Activated CD8-positive, alpha-beta memory T cell treated with anti-CD3 and anti-CD28 coated beads, Interleukin-2, amount 10 ng/mL, durations not matched to agents 7 days and 5 days (primary cell): Measurements from ENCODE around the gene SYCE3. TPM values are rescaled to one million over a fixed set of nuclear protein-coding genes. Genes with fewer than 3 reads are reported as not detected.

Experiments
- ATAC-seq: fragments of 150-1000 bp; cut with Tn5 transposase; one replicate; pipeline ENCODE4 v1.10.0; 2021; ENCODE audit warnings: moderate library complexity
- CTCF ChIA-PET: fragments of 350-600 bp; sonication (Branson Sonifier 250); formaldehyde crosslinking; loops from one replicate; lab custom pipeline; 2021; ENCODE audit warnings: antibody characterized with exemption; lab: Charles Lee
- DNase-seq: peaks from one replicate; pipeline ENCODE4 v3.0.0-alpha.2; 2020
- H3K27ac Mint-ChIP-seq: one replicate; pipeline ENCODE4 v1.8.0; 2021; ENCODE audit warnings: mild to moderate bottlenecking, mixed read lengths
- H3K27me3 Mint-ChIP-seq: one replicate; pipeline ENCODE4 v1.8.0; 2021; ENCODE audit warnings: mixed read lengths
- H3K36me3 Mint-ChIP-seq: one replicate; pipeline ENCODE4 v1.8.0; 2021; ENCODE audit warnings: mild to moderate bottlenecking, mixed read lengths
- H3K4me1 Mint-ChIP-seq: one replicate; pipeline ENCODE4 v1.8.0; 2021; ENCODE audit warnings: mixed read lengths
- H3K4me3 Mint-ChIP-seq: one replicate; pipeline ENCODE4 v1.8.0; 2021; ENCODE audit warnings: mild to moderate bottlenecking, moderate library complexity, mixed read lengths
- H3K9me3 Mint-ChIP-seq: one replicate; pipeline ENCODE4 v1.8.0; 2022; ENCODE audit warnings: low read depth, mixed read lengths
- total RNA-seq, 2 experiments: library from RNA; stranded (reverse); gene quantifications; one replicate each; pipeline ENCODE4 v1.2.3, GENCODE V29; 2021

Gene SYCE3
- total RNA-seq, 2 experiments from 2014 or later: 0.76 to 0.96 TPM

DNA sequence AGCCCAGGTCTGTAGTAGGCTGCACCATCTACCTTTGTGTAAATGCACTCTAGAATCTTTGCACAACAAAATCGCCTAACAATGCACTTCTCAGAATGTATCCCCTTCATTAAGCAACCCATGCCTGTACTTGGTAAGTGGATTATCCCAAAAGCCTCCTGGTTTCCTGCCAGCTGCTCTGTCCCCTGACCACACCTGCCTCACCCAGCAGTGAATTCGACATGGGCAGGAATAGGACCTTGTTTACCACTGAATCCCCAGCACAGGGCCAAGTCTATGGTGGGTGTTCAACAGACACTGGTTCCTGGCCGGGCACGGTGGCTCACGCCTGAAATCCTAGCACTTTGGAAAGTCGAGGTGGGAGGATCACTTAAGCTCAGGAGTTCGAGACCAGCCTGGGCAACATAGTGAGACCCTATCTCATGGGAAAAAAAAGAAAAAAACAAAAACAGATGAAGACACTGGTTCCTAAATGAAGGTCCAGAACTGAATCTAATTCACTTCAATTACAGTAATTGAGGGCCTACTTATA, 5.1 kb upstream of the SYCE3 start:
- Mint-ChIP-seq H3K27me3 (peaks cover 7% of the 10 kb centered on the region), H3K4me1 (peaks cover 10% of the 10 kb centered on the region), H3K9me3 (no peaks in the 10 kb centered on the region), H3K36me3 (peaks cover 21% of the 10 kb centered on the region), H3K4me3 (no peak overlapping the region), H3K27ac (no peak overlapping the region)
- DNase-seq (no peak), ATAC-seq (no peak)
- CTCF ChIA-PET: interaction anchor here (6.2 kb wide), 1 partner anchor 41 kb away, joined by 69 read pairs; the partner anchor contains the start of genes SCO2 and TYMP

DNA sequence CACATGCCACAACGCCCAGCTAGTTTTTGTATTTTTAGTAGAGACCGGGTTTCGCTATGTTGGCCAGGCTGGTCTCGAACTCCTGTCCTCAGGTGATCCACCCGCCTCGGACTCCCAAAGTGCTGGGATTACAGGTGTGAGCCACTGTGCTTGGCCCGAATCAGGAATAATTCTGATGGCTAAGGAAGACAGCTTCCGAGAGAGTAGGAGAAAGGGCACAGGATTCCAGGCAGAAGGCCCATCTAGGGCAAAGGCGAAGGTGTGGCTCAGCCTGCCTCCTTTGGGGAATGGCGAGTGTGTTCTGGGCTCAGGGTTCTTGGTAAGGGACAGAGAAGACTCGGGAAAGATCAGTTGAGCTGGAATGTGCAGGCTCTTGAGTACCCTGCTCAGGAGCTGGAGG, 1.6 kb upstream of the SYCE3 start:
- DNase-seq (no peak), ATAC-seq (no peak)
- CTCF ChIA-PET: interaction anchor here (1.1 to 6.2 kb wide), 8 partner anchors 14 to 94 kb away, joined by 3 to 75 read pairs (median 9); partner anchors contain the start of genes KLHDC7B, LMF2, NCAPH2 and SCO2
- Mint-ChIP-seq H3K27me3 (peaks cover 9% of the 10 kb centered on the region), H3K4me3 (no peak overlapping the region), H3K36me3 (peaks cover 11% of the 10 kb centered on the region), H3K4me1 (peaks cover 20% of the 10 kb centered on the region), H3K9me3 (no peaks in the 10 kb centered on the region), H3K27ac (no peak overlapping the region)

DNA sequence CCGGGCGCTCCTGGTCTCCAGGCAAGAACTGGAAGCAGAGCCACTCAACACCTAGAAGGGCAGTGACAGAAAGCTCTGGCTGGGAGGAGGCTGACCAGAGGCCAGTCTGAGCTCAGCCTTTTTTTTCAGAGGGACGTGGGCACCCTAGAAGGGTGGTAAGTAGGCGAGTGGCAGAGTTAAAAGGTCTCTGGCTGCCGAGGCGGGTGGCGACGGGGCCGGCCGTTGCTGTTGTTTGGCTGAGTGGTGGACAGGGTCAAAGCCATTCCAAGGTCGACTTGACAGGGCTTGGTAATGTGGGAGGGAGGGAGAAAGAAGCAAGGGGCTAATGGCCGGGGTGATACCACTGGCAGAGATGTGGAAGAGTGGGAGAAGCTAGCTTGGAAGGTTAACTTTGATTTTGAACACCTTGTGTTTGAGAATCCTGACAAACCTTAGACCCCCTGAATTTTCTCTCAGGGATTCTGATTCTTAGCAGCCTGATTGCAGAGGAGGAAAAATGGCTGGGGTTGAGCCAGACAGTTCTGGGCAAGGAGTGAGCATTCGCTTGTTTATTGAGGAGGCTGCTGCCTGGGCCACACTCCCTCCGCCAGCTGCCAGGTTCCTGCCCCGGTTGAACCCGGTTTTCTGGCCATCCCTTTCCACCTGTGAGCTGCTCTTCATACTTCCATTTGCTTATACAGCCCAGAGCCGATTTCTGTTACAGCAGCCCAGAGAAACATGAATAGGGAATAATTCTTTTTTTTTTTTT, 868 bp upstream of the SYCE3 start:
- Mint-ChIP-seq H3K4me3 (peak overlapping the region; percentile 84), H3K27me3 (peaks cover 10% of the 10 kb centered on the region), H3K9me3 (no peaks in the 10 kb centered on the region), H3K36me3 (peaks cover 6% of the 10 kb centered on the region), H3K4me1 (peaks cover 20% of the 10 kb centered on the region), H3K27ac (no peak overlapping the region)
- DNase-seq (no peak), ATAC-seq (no peak)
- CTCF ChIA-PET: interaction anchor here (0.6 to 6.2 kb wide), 30 partner anchors 9 to 428 kb away, joined by 3 to 75 read pairs (median 5); partner anchors contain the start of genes CHKB, CPT1B, HDAC10 and KLHDC7B

DNA sequence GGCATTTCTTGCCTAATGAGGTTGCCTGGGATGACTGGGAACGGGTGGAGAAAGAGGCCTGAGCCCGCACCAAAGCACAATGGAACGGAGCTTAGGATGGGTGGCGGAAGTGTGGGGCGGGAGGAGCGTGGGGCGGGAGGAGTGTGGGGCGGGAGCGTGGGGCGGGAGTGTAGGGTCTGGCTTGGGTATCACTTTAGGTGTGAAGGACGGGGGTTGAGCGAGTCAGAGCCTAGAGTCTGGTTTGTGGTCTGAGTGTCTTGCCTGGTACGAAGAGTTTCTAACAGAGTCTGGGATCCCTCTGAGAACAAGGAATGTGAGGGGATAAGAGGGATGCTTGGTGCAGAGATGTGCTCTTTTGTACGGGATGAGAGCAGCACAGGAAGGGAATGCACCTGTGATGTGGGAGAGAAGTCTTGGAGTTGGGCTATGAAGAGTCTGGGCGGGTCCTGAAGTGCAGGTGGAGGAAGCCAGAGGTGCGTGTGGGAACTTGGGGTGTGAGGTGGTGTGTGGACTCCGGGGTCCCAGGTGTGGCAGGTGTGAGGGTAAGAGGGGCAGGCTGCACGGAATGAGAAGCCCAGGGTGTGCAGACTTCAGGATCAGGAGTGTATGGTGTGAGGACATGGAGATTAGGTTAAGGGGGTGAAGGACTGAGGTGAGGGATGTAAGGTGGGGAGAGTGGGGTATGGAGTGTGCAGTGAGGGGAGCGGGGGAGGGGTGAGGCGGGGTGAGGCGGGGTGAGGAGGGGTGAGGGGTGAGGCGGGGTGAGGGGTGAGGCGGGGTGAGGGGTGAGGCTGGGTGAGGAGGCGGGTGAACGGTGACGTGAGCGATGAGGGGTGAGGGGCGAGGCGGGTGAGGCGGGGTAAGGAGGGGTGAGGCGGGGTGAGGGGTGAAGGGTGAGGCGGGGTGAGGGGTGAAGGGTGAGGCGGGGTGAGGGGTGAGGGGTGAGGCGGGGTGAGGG, 1.0 kb downstream of the SYCE3 start:
- Mint-ChIP-seq H3K27me3 (peaks cover 10% of the 10 kb centered on the region), H3K9me3 (no peaks in the 10 kb centered on the region), H3K36me3 (no peaks in the 10 kb centered on the region), H3K4me1 (peaks cover 20% of the 10 kb centered on the region), H3K4me3 (peak overlapping the region; percentile 37), H3K27ac (peak overlapping the region; percentile 51)
- no peak for DNase-seq
- no peak for ATAC-seq
- CTCF ChIA-PET: interaction anchor here (1.2 to 2.6 kb wide), 2 partner anchors 13 to 21 kb away, joined by 3 to 12 read pairs; no protein-coding TSS in a partner anchor

DNA sequence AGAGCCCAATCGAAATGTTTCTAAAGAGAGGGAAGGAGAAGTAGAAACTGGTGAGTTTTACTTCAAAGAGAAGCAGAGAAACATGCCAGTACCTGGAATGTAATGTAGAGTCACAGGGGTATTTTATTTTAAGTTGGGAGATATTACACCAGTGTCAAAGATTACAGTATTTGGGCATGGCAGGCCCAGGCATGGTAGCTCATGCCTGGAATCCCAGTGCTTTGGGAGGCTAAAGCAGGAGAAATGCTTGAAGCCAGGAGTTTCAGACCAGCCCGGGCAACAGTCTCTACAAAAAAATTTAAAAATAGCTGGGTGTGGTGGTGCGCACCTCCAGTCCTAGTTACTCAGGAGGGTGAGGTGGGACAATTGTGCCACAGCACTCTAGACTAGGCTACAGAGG, 2.7 kb downstream of the SYCE3 start:
- no peaks in the 10 kb centered on the region for H3K9me3 Mint-ChIP-seq

DNA sequence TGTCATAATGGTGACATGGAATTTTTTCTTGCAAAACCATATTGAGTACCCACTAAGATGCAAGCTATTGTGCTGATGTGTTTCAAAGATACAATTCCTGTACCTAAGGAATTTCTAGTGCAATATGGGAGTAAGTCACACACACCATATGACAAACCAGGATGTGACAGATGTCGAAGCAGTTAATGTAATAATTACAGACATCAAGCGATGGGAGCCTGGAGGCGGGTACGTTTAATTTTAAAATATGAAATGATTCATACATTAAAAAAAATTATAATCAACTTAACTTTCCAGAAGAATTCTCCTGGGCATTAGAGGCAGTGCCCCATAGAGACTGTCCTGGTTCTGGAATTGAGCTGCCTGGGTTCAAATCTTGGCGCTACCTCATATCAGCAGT, 6.0 kb downstream of the SYCE3 start:
- Mint-ChIP-seq H3K4me3 (no peak overlapping the region), H3K27me3 (peaks cover 6% of the 10 kb centered on the region), H3K27ac (no peak overlapping the region), H3K9me3 (no peaks in the 10 kb centered on the region), H3K4me1 (peaks cover 8% of the 10 kb centered on the region), H3K36me3 (no peaks in the 10 kb centered on the region)
- DNase-seq: no peak
- ATAC-seq: no peak
- CTCF ChIA-PET: interaction anchor here (0.8 to 3.0 kb wide), 3 partner anchors 9 to 31 kb away, joined by 4 to 10 read pairs (median 7); partner anchors contain the start of gene SCO2

More for the DNA sequence above, 2.7 kb downstream of the SYCE3 start:
- no peak for ATAC-seq
- no peaks in the 10 kb centered on the region for H3K36me3 Mint-ChIP-seq
- H3K4me1 Mint-ChIP-seq: peaks cover 20% of the 10 kb centered on the region
- DNase-seq: no peak
- CTCF ChIA-PET: interaction anchor here (0.7 to 2.6 kb wide), 6 partner anchors 12 to 34 kb away, joined by 3 to 12 read pairs (median 3); partner anchors contain the start of genes KLHDC7B and SCO2
- no peak overlapping the region for H3K27ac Mint-ChIP-seq
- peaks cover 13% of the 10 kb centered on the region for H3K27me3 Mint-ChIP-seq
- H3K4me3 Mint-ChIP-seq: no peak overlapping the region

DNA sequence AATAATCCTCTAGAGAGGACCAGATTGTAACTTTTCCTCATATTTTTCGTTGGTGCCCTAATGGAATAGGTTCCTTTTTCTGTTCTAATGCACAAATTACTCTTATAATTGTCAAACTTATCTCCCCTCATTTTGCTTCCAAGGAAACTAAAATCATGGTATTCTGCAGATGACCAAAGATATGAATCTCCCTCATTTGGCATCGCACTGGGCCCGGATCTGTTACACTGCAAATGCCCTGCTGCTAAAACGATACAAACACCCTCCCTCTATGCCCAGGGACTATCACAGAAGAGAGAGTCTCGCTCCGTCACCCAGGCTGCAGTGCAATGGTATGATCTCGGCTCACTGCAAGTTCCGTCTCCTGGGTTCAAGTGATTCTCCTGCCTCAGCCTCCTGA, 9.4 kb downstream of the SYCE3 start:
- DNase-seq (no peak), ATAC-seq (no peak)
- CTCF ChIA-PET: interaction anchor here (8.5 kb wide), 1 partner anchor 10 kb away, joined by 75 read pairs; the partner anchor contains the start of gene SYCE3
- Mint-ChIP-seq H3K4me1 (peaks cover 17% of the 10 kb centered on the region), H3K27me3 (peaks cover 4% of the 10 kb centered on the region), H3K27ac (no peak overlapping the region), H3K9me3 (no peaks in the 10 kb centered on the region), H3K36me3 (no peaks in the 10 kb centered on the region), H3K4me3 (no peak overlapping the region)

DNA sequence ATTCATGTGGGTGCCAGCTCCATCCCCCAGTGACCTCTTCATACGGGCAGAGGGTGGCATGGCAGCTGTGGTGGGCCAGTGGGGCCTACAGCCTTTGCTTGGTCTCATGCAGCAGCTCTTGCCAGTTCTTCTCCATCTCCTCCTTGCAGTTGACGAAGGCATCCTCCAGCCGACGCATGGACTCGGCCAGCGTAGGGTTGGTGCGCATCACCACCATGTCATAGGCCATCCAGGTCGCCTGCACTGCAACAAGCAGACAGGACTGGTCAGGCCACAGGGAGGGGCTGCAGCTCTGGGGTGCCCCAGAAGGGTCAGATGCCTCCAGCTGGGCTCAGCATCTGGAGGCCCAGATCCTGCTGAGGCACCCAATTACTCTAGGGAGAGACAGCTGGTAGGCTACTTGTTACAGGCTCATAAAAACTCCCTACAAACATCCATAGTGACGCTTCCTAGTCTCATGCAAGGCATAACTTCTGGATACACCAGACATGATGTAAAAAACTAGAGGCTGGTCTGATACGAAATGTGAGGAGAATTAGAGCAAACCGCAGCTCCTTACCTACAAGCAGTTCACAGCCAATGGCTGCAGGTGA, 11.5 kb downstream of the SYCE3 start:
- no peak for DNase-seq
- ATAC-seq: no peak
- peaks cover 4% of the 10 kb centered on the region for H3K27me3 Mint-ChIP-seq
- CTCF ChIA-PET: interaction anchor here (0.8 to 8.5 kb wide), 3 partner anchors 13 to 69 kb away, joined by 3 to 75 read pairs (median 55); partner anchors contain the start of genes SCO2 and SYCE3
- H3K4me3 Mint-ChIP-seq: no peak overlapping the region
- no peak overlapping the region for H3K27ac Mint-ChIP-seq
- H3K9me3 Mint-ChIP-seq: no peaks in the 10 kb centered on the region
- H3K36me3 Mint-ChIP-seq: no peaks in the 10 kb centered on the region
- peaks cover 23% of the 10 kb centered on the region for H3K4me1 Mint-ChIP-seq

DNA sequence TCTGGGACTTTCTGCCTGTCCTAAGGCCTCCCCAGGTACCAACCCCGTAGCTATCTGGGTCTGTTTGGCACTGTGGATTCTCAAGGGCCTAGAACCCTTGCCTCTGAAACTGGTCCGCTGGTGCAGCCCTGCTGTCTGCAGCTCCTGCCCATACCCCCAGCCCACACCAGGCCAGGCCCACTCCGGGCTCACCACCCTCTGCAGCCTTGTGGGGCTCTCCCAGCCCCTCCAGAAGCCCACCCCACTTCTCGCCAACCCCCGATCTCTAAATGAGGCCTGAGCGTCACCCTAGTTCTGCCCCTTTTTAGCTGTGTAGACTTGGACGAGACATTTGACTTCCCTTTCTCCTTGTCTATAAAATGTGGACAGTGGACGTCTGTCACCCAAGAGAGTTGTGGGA, 12.3 kb downstream of the SYCE3 start:
- DNase-seq (no peak), ATAC-seq (no peak)
- no peaks in the 10 kb centered on the region for H3K36me3 Mint-ChIP-seq
- peak overlapping the region; percentile 16 for H3K4me3 Mint-ChIP-seq
- peak overlapping the region; percentile 45 for H3K27ac Mint-ChIP-seq
- peaks cover 2% of the 10 kb centered on the region for H3K27me3 Mint-ChIP-seq
- H3K9me3 Mint-ChIP-seq: no peaks in the 10 kb centered on the region
- peaks cover 31% of the 10 kb centered on the region for H3K4me1 Mint-ChIP-seq
- CTCF ChIA-PET: interaction anchor here (0.8 to 8.5 kb wide), 4 partner anchors 13 to 70 kb away, joined by 3 to 75 read pairs (median 29); partner anchors contain the start of genes SCO2 and SYCE3

DNA sequence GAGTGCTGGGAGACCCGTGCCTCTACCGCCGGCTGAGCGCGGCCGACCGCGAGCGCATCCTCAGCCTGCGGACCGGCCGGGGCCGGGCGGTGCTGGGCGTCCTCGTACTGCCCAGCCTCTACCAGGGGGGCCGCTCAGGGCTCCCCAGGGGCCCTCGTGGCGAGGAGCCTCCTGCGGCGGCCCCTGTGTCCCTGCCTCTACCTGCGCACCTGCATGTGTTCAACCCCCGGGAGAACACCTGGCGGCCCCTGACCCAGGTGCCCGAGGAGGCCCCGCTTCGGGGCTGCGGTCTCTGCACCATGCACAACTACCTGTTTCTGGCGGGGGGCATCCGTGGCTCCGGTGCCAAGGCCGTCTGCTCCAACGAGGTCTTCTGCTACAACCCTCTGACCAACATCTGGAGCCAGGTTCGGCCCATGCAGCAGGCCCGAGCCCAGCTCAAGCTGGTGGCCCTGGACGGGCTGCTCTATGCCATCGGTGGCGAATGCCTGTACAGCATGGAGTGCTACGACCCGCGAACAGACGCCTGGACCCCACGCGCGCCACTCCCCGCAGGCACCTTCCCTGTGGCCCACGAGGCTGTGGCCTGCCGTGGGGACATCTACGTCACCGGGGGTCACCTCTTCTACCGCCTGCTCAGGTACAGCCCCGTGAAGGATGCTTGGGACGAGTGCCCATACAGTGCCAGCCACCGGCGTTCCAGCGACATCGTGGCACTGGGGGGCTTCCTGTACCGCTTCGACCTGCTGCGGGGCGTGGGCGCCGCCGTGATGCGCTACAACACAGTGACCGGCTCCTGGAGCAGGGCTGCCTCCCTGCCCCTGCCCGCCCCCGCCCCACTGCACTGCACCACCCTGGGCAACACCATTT, 13.6 kb downstream of the SYCE3 start:
- DNase-seq (no peak), ATAC-seq (peak; percentile 14)
- H3K27me3 Mint-ChIP-seq: no peaks in the 10 kb centered on the region
- CTCF ChIA-PET: interaction anchor here (0.7 to 8.5 kb wide), 12 partner anchors 9 to 299 kb away, joined by 3 to 75 read pairs (median 4); partner anchors contain the start of genes CPT1B, HDAC10, SCO2 and SYCE3
- peak overlapping the region; percentile 88 for H3K27ac Mint-ChIP-seq
- no peaks in the 10 kb centered on the region for H3K9me3 Mint-ChIP-seq
- H3K4me1 Mint-ChIP-seq: peaks cover 43% of the 10 kb centered on the region
- peak overlapping the region; percentile 78 for H3K4me3 Mint-ChIP-seq
- H3K36me3 Mint-ChIP-seq: no peaks in the 10 kb centered on the region

DNA sequence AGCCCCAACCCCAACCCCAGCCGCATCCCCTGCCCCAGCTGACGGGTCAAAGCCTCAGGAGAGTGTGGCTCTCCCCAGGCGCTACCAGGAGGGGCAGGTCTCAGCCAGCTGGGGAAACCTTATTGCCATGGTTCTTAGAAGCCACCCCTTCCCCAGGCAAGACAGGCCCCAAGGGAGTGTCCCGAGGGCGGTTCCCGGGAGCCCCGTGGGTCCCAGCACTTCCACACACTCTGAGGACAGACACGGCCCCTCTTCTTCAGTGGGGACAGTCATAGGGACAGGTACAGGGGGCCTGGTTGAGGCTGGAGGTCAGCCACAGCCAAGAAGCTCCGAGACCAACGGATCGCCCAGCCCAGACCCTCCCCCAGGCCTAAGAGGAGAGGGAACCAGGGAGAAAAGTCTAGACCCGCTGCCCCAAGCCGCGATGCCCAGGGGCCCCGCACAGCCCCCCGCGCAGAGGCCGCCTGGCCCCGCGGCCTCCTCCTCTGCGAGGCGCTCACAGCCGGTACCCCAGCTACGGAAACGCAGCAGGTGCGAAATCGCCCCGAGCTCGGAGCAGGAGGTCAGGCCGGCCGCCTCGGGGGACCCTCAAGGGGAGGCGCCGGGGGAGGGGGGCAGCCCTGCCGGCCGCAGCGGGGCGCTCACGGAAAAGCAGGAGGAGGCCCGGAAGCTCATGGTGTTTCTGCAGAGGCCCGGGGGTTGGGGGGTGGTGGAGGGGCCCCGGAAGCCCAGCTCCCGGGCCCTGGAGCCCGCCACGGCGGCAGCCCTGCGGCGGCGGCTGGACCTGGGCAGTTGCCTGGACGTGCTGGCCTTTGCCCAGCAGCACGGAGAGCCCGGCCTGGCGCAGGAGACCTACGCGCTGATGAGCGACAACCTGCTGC, 14.4 kb downstream of the SYCE3 start:
- Mint-ChIP-seq H3K36me3 (no peaks in the 10 kb centered on the region), H3K4me1 (peaks cover 46% of the 10 kb centered on the region), H3K27me3 (no peaks in the 10 kb centered on the region), H3K9me3 (no peaks in the 10 kb centered on the region), H3K4me3 (peak overlapping the region; percentile 68), H3K27ac (peak overlapping the region; percentile 90)
- ATAC-seq (peak; percentile 48), DNase-seq (peak; percentile 78)
- CTCF ChIA-PET: interaction anchor here (0.7 to 8.5 kb wide), 17 partner anchors 9 to 298 kb away, joined by 3 to 75 read pairs (median 5); partner anchors contain the start of genes CPT1B, HDAC10, NCAPH2 and SCO2
